Uterus (tissue), 4 donors: ENCODE results near the gene NWD2. TPM values are rescaled to one million over a fixed set of nuclear protein-coding genes. Genes with fewer than 3 reads are reported as not detected.

Source experiments
- DNase-seq, 2 donors: peaks; one replicate each; pipeline ENCODE4 v3.0.0-alpha.2; 2019 to 2020
- H3K27ac ChIP-seq, 2 donors: fragments of 200-600 bp; sonication (generic); 1 replicate in 1 of 2; 2 replicates in 1 of 2; pipeline ENCODE4 v1.5.1; 2016 to 2018
- H3K27me3 ChIP-seq, 2 donors: fragments of 200-600 bp; sonication (generic); one replicate each; pipeline ENCODE4 v1.5.1; 2018 to 2019; ENCODE audit warnings: control low read depth in 1 of 2
- H3K36me3 ChIP-seq, 2 donors: fragments of 200-600 bp; sonication (generic); one replicate each; pipeline ENCODE4 v1.5.1; 2019; ENCODE audit warnings: control low read depth in 1 of 2
- H3K4me1 ChIP-seq, 2 donors: fragments of 200-600 bp; sonication (generic); one replicate each; pipeline ENCODE4 v1.5.1; 2018 to 2019; ENCODE audit warnings: control low read depth in 1 of 2
- H3K4me3 ChIP-seq, 2 donors: fragments of 200-600 bp; sonication (generic); 1 replicate in 1 of 2; 2 replicates in 1 of 2; pipeline ENCODE4 v1.5.1; 2018 to 2019; ENCODE audit warnings: mild to moderate bottlenecking in 1 of 2
- H3K9me3 ChIP-seq, 2 donors: fragments of 200-600 bp; sonication (generic); one replicate each; pipeline ENCODE4 v1.5.1; 2019; ENCODE audit warnings: control low read depth in 1 of 2
- POLR2A ChIP-seq, 2 donors: fragments of 450-650 bp; IDR thresholded peaks; one replicate each; pipeline ENCODE4 v1.6.1; 2016; ENCODE audit warnings: antibody characterized with exemption in 2 of 2, mild to moderate bottlenecking in 1 of 2, moderate library complexity in 1 of 2
- intact Hi-C: fragments of 100-400 bp; cut with DNase I; formaldehyde crosslinking; loops from one replicate; pipeline ENCODE4 v1.15.1; 2023; ENCODE audit warnings: low total_unique reads
- total RNA-seq, 4 donors: library from RNA; depleted of rRNA in 3 of 4; stranded (reverse); fragments of >200 nt in 3 of 4; gene quantifications; one replicate each; pipeline versions ENCODE4 v1.1.0 to v1.2.4, GENCODE V29; 2014 to 2023
- TF ChIP-seq, protein P1 (sequence below), 4 experiments: fragments of 200-600 bp in 2 of 4; fragments of 450-650 bp in 2 of 4; sonication (generic) in 2 of 4; IDR thresholded peaks; one replicate each; pipeline ENCODE4 v1.5.1; 2016 to 2019; ENCODE audit warnings: antibody characterized with exemption in 4 of 4, mild to moderate bottlenecking in 2 of 4, moderate library complexity in 1 of 4
- donor health status: DM: yes; HTN: yes; CAD: no.

The NWD2 gene
- total RNA-seq, 4 donors from 2014 or later, result 0.14 TPM; not detected in 3

DNA sequence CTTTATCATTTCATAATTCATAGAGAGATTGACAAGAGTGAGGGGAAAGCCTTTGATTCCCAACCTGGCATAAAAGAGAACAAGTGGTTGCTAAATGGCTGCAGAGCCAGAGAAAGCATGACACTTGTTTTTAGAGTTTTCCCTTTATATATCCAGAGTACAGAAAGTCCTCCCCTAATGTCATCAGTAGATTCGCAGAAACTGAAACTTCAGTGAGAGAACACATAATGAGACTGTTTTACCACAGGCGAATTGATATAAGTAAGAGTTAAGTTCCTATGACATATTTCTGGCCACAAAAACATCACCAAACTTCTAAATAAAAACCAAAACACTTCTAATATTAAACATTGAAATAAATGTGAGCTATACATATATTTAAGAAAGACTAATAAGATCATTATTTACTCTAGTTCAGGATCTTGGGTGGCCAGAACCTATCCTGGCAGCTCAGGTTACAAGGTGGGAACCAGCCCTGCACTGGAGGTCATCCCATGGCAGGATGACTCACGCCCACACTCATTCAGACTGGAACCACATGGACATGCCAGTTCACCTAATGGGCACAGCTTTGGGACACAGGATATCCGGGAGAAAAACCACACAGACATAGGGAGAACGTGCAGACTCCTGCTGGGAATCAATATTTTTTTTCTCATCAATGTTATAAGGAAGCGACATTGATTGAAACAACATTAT lies 35.5 kb downstream of the NWD2 start:
- Histone ChIP-seq H3K9me3 (no peaks in the 10 kb centered on the region), H3K36me3 (no peaks in the 10 kb centered on the region), H3K27ac (no peak overlapping the region), H3K4me3 (no peak overlapping the region), H3K4me1 (no peaks in the 10 kb centered on the region), H3K27me3 (no peaks in the 10 kb centered on the region)
- TF ChIP-seq POLR2A (IDR thresholded peaks at IDR 0.05), result no peak
- TF ChIP-seq, protein P1, sequence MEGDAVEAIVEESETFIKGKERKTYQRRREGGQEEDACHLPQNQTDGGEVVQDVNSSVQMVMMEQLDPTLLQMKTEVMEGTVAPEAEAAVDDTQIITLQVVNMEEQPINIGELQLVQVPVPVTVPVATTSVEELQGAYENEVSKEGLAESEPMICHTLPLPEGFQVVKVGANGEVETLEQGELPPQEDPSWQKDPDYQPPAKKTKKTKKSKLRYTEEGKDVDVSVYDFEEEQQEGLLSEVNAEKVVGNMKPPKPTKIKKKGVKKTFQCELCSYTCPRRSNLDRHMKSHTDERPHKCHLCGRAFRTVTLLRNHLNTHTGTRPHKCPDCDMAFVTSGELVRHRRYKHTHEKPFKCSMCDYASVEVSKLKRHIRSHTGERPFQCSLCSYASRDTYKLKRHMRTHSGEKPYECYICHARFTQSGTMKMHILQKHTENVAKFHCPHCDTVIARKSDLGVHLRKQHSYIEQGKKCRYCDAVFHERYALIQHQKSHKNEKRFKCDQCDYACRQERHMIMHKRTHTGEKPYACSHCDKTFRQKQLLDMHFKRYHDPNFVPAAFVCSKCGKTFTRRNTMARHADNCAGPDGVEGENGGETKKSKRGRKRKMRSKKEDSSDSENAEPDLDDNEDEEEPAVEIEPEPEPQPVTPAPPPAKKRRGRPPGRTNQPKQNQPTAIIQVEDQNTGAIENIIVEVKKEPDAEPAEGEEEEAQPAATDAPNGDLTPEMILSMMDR (IDR thresholded peaks at IDR 0.05), result no peak
- intact Hi-C loops, result no loop called here
- DNase-seq, result no peak

DNA sequence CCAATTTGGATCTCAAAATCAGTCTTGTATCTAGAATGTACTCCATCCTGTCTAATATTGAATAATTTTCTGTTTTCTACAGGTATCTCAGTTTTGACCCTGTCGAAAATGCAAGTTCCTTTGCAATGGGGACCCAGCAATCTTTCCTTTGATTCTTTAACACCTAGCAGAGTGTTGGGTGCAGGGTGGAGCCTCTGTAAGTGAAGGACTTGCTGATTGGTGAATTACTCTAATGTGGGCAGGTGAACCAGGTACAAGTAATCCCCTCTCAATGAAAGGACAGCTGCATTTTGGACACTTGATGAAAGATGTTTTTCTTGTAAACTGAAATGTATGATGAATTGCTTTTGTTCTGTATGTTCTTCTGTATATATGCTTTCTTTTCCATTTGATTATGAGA lies 54.9 kb downstream of the NWD2 start:
- intact Hi-C loops, result no loop called here
- H3K4me3 ChIP-seq, result no peak overlapping the region

DNA sequence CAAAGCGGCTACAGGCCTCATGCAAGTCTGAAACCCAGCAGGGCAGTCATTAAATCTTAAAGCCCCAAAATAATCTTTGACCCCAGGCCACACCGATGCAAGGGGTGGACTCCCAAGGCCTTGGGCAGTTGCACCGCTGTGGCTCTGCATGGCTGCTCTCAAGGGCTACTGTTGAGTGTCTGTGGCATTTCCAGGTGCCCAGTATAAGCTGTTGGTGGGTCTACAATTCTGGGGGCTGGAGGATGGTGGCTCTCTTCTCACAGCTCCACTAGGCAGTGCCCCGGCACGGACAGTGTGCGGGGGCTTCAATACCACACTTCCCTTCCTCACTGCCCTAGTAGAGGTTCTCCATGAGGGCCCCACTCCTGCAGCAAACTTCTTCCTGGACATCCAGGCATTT lies 60.1 kb downstream of the NWD2 start:
- no peaks in the 10 kb centered on the region for H3K27me3 ChIP-seq
- TF ChIP-seq POLR2A (IDR thresholded peaks at IDR 0.05), result no peak
- TF ChIP-seq, protein P1 (IDR thresholded peaks at IDR 0.05), result no peak
- no peaks in the 10 kb centered on the region for H3K36me3 ChIP-seq
- intact Hi-C loops, result no loop called here
- no peak overlapping the region for H3K4me3 ChIP-seq
- no peaks in the 10 kb centered on the region for H3K4me1 ChIP-seq
- DNase-seq, result no peak
- no peak overlapping the region for H3K27ac ChIP-seq
- no peaks in the 10 kb centered on the region for H3K9me3 ChIP-seq

More for the DNA sequence above, 54.9 kb downstream of the NWD2 start:
- no peak overlapping the region for H3K27ac ChIP-seq
- no peak for DNase-seq
- H3K36me3 ChIP-seq, result no peaks in the 10 kb centered on the region
- no peaks in the 10 kb centered on the region for H3K9me3 ChIP-seq
- H3K4me1 ChIP-seq, result no peaks in the 10 kb centered on the region
- H3K27me3 ChIP-seq, result no peaks in the 10 kb centered on the region
- TF ChIP-seq, protein P1 (IDR thresholded peaks at IDR 0.05), result no peak
- no peak for TF ChIP-seq POLR2A (IDR thresholded peaks at IDR 0.05)

DNA sequence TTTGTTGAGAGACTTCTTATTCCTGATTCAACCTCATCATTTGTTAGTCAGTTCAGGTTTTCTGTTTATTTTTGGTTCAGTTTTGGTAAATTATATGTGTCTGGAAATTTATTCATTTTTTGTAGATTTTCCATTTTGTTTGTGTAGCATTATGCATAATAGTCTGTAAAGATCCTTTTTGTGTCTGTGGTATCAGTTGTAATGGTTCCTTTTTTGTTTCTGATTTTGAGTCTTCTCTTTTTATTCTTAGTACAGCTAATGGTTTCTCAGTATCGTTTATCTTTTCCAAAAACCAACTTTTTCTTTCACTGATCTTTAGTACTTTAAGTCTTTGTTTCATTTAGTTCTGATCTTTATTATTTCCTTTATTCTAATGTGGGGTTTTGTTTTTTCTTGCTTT lies 61.4 kb downstream of the NWD2 start:
- intact Hi-C loops, result no loop called here
- no peak for DNase-seq

DNA sequence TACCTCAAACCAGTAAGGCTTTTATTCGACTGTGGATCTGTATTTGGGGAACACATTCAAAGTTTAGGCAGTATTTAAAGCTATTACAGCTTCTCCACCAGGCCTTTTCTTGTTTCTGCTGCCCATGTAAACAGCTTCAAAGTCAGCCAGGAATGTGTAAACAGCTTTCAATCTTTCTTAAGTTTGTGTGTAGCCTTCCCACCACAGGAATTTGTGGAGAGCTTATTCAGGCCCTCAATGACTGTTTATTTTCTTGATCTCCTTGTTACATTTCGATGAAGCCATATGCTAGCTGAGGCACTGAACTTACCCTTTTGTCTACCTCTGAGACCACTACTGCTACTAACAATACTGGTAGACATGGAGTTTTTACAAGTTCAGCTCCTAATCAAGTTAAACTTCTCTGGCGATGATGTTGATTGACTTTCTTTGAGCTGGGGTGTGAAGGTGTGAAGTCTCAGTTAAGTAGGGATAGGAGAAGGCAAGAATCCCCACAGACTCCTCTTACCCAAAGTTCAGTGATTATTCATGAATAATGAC lies 72.6 kb downstream of the NWD2 start:
- intact Hi-C loops, result no loop called here
- no peak overlapping the region for H3K27ac ChIP-seq
- H3K36me3 ChIP-seq, result no peaks in the 10 kb centered on the region
- H3K9me3 ChIP-seq, result no peaks in the 10 kb centered on the region
- H3K4me1 ChIP-seq, result no peaks in the 10 kb centered on the region
- no peaks in the 10 kb centered on the region for H3K27me3 ChIP-seq
- no peak overlapping the region for H3K4me3 ChIP-seq
- TF ChIP-seq, protein P1 (IDR thresholded peaks at IDR 0.05), result no peak
- TF ChIP-seq POLR2A (IDR thresholded peaks at IDR 0.05), result no peak
- no peak for DNase-seq

More for the DNA sequence above, 61.4 kb downstream of the NWD2 start:
- Histone ChIP-seq H3K36me3 (no peaks in the 10 kb centered on the region), H3K27me3 (no peaks in the 10 kb centered on the region), H3K9me3 (no peaks in the 10 kb centered on the region), H3K4me1 (no peaks in the 10 kb centered on the region), H3K27ac (no peak overlapping the region), H3K4me3 (no peak overlapping the region)
- TF ChIP-seq, protein P1 (IDR thresholded peaks at IDR 0.05), result no peak
- no peak for TF ChIP-seq POLR2A (IDR thresholded peaks at IDR 0.05)
